HTR-8/SVneo (cell line): ENCODE measurements around the gene NR4A3.

Experiments used
- DNase-seq: peaks from one replicate; pipeline ENCODE4 v3.0.0; 2011; ENCODE audit warnings: low spot score, mixed read lengths; ENCODE audit not compliant: insufficient read length
- FAIRE-seq: peaks from 2 replicates; lab custom pipeline; 2011; peaks lifted over from hg19 to GRCh38; lab: Jason Lieb, UNC

NR4A3 gene

DNA sequence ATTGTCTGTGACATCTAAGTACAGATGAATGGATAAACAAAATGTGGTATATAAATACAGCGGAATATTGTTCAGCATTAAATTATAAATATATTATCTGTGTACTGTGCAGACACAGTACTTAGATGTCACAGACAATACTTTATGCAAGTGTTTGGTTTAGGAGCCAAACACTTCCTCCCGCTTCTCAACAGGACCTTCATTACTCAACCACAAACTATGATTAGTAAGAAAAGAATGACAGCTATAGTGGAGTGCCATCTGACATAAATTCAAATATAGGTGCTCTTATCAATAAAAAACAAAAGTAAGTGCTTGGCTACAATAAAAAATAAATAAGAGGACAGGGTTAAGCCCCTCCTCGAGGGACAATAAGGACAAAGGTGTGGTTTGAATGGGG lies 45.9 kb downstream of the NR4A3 start:
- FAIRE-seq: no peak
- no peak for DNase-seq

DNA sequence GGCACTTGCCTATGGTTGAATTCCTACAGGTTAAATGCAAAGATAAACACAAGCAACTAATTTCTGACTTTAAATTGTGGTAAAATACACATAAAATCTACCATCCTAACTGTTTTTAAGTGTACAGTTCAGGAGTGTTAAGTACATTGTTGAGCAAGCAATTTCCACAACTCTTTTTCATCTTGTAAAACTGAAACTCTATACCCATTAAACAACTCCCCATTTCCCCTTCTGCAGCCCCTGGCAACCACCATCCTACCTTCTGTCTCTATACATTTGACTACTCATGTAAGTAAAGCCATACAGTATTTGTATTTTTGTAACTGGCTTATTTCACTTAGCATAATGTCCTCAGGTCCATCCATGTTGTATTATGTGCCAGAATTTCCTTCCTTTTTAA lies 46.3 kb downstream of the NR4A3 start:
- FAIRE-seq (no peak), DNase-seq (no peak)

DNA sequence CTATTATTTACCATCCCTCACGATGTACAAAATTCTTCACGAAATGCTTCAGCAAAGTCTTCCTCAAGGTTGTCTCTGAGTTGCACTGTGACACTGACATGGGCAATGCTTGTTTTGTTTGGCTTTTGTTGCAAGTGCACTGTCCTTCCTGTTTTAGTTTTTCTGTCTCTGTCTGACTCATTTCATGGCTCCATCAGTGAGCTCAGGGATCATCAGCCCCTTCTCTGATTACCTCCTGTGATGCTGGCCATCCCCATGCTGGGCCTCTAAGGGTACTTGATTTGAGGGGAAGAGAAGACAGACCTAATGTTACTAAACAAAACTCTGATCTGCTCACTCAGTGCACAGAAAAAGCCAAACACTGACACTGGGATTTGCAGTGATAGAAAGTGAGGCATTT lies 47.2 kb downstream of the NR4A3 start:
- FAIRE-seq (no peak), DNase-seq (no peak)

DNA sequence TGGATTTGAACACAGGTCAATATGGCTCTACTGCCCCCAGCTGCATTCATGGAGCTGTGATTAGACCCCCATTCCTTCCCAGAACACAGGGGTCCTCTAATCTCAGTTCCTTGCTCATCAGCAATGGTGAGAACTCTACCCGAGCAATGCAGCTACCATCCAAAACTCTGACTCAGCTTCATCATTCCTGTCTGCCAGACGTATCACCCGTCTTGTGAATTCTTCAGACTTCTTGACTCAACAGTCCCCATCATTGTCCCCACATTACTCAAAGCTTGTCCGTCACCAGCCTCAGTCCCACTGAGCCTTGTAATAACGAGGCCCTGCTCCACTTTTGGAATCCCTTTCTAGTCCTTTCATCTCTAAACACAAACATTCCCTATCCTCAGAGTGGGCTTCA lies 48.4 kb downstream of the NR4A3 start:
- DNase-seq (no peak), FAIRE-seq (no peak)

DNA sequence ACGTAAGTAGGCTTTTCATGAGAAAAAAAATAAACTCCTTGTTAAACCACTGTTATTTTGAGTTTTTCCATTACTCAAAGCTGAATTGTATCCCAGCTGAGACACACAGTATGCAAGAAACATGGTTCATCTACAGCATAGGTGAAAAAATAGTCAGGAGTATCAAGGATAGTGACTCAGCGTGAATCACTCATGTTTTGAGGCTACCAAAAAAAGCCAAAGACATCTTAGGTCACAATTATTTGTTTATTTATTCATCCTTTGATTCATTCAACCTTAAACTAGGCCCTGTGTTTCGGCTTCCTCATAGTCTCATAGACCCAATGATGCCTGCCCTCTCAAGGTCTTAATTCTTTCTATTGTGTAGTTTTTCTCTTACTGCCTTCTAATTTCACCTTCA lies 51.8 kb downstream of the NR4A3 start:
- DNase-seq (peak; percentile 1), FAIRE-seq (no peak)

DNA sequence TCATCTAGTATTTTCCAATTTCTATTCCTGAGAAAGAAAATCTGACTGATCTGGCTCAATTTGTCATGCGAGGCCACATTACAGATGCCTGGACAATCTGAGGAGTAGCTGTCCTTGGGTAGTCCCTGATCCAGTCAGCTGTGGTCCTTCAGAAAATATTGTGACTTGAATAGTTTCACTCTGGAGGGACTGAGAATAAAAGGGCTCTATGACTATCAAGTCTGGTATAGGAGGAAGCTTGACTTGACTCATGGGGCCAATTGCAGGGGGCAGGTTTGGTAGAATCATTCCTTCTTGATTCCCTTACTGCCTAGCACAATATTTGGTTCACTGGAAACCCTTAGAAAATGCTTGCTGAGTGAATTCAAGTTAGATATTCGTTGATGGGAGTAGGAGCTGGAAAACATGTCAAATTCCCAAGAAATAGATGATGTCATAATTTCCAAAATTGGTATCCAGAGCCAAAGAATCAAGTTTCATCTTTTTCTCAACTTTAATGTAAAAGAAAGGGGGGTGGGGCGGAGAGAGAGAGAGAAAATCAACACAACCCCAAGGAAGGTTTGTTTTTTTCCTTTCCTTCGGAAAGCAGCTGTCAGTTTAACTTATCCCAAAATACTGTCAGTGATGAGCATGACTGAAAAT lies 52.4 kb downstream of the NR4A3 start:
- DNase-seq: no peak
- FAIRE-seq: no peak

DNA sequence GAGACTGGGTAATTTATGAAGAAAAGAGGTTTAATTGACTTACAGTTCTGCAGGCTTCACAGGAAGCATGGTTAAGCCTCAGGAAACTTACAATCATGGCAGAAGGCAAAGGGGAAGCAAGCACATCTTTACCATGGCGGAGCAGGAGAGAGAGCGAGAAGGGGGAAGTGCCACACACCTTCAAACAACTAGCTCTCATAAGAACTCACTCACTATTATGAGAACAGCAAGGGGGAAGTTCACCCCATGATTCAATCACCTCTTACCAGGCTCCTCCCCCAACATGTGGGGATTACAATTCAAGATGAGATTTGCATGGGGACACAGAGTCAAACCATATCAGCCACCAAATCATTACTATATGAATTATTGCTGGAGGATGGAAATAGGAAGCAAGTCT lies 54.5 kb downstream of the NR4A3 start:
- no peak for DNase-seq
- no peak for FAIRE-seq

DNA sequence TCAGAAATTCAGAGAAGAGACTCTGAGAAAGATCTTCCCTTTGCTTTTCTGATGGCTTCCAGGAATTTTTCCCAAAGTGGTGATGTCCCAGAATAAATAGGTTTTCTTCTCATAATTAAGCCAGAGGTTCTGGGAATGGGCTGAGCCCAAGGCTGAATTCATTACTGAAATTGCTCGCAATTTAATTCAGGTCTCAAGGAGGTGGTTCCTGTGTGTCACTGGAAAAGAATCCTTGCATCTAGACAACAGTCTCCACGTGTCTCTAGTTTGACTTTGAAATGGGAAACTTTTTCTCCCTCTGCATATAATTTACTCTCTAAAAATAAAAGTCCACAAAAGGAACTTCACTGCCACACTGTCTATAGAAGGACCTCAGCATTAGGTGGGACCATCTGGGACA lies 57.0 kb downstream of the NR4A3 start:
- DNase-seq: no peak
- FAIRE-seq: no peak

DNA sequence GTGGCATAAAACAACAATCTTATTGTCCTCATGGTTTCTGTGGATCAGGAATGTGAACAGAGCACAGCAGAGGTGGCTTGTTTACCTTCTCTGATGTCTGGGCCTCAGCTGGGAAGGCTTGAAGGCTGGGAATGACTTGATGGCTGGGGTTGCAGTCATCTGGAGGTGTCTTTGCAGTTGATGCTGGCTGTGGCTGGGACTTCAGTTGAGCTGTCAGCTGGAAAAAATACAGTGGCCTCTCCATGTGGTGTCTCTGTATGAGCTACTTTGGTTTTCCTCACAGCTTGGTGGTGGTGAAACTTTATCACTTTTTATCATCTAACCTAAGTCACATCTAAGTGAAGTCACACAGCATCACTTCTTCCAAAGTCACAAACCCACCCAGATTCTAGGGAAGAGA lies 60.1 kb downstream of the NR4A3 start:
- FAIRE-seq: no peak

DNA sequence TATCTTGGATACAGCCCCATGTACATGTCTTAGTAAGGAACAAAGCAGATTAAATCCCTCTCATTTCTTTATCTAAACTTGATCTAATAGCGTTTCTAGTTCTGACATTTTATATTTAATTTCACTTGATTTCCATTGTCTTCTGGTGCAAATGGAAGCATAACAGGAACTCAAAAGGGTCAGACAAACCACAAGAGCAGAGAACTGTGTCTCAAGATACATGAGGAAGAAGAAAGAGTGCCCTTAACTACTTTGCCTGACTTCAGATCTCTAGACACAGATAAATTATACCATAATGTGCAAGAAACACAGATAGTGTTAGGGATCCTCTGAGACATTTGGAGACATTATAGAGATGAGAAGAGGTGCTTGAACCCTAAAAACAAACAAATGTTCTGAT lies 64.1 kb downstream of the NR4A3 start:
- no peak for DNase-seq

More for the DNA sequence above, 60.1 kb downstream of the NR4A3 start:
- no peak for DNase-seq

DNA sequence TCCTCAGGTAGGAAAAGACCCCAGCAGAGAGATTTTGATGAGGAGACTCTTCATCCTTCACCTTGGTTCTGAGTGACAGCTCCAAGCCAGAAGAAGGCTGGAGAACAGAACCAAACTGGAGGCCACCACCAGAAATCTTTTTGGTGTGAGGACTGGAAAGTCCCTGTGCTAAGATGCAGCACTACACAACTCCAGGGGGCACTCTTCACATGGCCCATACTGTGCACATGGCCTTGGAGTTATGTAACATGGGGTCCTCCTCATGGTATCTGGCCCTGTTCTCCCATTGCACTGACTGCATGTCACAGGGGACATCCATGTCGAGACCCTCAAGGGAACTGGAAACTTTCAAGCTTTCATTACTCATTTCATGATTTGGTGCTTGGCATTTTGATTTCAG lies 67.4 kb downstream of the NR4A3 start:
- DNase-seq (no peak), FAIRE-seq (no peak)

More for the DNA sequence above, 64.1 kb downstream of the NR4A3 start:
- FAIRE-seq: no peak

DNA sequence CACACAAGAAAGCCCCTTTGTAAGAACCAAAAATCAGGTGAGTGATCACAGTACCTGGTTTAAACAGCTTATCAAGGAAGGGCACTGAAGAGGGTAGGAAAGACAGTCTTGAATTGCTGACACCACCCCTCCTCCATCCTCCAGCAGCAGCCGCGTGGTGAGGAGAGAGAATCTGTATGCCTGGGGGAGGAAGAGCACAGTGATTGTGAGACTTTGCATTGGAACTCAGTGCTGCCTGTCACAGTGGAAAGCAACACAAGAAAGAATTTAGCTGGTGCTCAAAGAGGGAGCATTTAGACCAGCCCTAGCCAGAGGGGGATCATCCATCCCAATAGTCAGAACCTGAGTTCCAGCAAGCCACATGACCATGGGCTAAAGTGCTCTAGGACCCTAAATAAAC lies 73.1 kb downstream of the NR4A3 start:
- FAIRE-seq: no peak
- no peak for DNase-seq

DNA sequence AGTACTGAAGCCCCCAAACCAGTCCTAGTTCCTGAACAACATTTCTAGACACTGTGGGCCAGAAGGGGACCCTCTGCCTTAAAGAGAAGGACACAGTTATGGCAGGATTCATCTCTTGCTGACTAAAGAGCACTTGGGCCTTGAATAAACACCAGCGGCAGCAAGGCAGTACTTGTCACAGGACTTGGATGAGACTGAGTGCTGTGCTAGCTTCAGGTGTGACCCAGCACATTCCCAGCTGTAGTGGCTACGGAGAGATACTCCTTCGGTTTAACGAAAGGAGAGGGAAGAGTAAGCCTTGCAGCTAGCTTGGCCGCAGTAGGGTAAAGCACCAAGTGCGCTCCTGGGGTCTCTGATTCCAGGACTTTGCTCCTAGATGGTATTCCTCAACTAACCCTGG lies 73.8 kb downstream of the NR4A3 start:
- no peak for DNase-seq
- FAIRE-seq: no peak

DNA sequence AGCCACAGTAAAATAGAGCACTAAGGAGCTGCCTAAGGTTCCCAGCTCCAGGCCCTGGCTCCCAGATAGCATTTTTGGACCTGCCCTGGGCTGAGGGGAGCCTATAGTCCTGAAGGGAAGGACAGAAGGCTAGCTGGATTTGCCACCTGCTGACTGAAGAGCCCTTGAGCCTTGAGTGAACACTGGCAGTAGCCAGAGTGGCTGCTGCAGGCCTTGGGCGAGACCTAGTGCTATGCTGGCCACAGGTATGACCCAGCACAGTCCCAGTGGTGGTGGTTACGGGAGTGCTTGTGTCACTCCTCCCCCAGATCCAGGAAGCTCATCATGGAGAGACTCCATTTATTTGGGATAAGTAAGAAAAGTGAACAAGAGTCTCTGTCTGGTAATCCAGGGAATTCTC lies 74.4 kb downstream of the NR4A3 start:
- DNase-seq (no peak), FAIRE-seq (no peak)

DNA sequence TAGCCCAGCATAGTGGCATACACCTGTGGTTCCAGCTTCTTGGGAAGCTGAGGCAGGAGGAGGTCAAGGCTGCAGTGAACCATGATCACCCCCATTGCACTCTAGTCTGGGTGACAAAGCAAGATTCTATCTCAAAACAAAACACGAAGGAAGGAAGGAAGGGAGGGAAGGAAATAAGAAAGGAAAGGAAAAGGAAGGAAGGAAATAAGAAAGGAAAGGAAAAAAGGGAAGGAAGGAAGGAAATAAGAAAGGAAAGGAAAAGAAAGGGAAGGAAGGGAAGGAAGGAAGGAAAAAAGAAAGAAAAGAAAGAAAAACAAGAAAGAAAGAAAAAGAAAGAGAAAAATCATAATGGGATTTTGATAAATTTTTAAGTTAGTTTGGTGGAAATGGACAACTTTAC lies 81.7 kb downstream of the NR4A3 start:
- DNase-seq (no peak), FAIRE-seq (no peak)

DNA sequence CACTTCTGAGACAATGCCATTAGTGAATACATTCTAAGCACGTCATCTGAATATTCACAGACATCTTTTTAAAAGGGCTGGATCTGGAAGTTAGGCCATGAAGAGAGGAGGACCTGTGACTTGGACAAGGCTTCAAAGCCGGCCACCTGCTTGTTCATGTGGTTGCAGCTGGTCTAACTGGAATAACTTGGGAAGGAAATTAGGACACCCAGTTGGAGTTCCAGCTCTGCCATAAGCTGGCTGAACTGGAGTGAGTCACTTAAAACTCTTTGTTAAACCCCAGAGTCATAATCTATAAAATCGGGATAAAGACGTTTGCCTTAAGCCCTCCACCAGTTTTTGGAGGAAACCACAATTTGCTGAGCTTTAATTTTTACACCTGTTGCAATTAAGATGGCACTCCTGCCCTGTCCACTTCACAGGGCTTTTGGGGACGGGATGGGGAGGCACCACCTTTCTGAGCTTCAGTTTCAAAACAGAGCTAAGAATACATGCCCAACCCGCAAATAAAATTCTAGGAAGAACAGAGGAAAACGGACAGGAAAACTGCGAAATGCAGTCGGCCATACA lies 84.2 kb downstream of the NR4A3 start:
- DNase-seq: no peak
- FAIRE-seq: no peak

DNA sequence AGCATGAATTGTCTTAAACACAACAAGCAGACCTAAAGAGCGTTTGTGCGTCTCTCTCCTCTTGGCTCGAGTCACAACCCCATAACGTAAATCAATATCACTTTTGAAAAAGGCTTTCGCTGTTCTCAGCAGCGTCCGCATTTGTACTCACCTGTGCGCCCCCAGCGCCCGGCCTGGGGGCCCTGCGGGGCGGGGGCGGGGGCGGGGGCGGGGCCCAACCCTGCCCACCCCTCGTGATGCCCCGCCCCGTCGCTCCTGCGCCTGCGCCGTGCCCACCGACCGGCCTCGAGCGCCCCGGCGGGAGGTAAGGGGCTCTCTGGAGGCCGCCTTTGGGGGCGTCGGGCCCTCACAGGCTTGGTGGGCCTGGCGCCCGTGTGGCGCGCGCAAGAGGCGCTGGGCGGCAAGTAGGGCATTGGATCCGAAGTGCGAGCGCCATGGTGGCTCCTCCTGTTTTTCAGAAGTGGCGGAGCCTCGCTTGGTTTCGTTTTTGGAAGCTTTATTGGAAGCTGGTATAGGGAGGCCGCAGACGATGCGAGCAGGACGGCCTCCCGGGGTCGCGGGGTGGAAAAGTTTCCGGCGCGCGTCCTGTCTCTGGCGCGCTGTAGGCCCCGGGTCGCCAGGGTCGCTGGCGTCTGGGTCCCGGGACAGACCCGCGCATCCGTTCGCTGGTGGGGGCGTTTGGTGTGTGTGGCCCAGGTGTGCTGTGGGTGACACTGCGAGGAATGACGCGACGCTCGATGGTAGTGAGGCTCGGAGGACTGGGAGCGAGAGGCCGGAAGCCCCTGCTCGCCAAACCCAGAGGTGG lies 84.9 kb downstream of the NR4A3 start, which contains the start of gene STX17:
TSS of gene STX17 (plus strand) at position 252 of the 805 bp plus-strand sequence. CDS start 8,586 bp downstream, outside the sequence.
- FAIRE-seq: peak; percentile 20
- peak; percentile 64 for DNase-seq

DNA sequence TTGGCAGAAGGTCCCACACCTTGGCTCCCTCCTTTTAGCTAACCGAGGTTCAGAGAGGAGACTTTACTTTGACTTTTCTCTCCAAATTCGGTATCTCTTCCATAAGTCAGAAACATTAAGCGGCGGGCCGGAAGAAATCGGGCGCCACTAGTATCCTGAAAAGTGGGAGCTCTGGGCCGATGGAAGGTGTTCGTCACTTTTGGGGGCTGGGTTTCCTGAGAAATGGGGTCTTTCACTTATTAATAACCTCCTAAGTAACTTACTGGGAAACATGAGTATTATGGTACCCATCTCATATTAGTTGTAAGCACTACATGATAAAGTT lies 85.5 kb downstream of the NR4A3 start:
- no peak for FAIRE-seq
- peak; percentile 2 for DNase-seq

DNA sequence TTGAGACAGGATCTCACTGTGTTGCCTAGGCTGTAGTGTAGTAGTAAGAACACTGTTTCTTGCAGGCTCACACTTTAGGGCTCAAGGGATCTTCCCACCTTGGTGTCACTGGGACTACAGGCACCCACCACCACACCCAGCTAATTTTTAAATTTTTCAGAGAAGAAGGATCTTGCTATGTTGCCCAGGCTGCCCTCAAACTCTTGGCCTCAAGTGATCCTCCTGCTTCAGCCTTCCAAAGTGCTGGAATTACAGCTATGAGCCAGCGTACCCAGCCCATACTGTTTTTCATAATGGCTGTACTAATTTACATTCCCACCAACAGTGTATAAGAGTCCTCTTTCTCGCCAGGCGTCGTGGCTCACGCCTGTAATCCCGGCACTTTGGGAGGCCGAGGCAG lies 89.9 kb downstream of the NR4A3 start:
- DNase-seq: no peak
- FAIRE-seq: no peak
